Activated T-cell treated with anti-CD3 and anti-CD28 coated beads for 1 hour (primary cell): ENCODE data around the gene C17orf78.
"Not testable (repeated sequence)": the region's sequence is repeated elsewhere in the genome, so short reads cannot be mapped to it uniquely, and the experiment has no call there.

Experiments
- DNase-seq: peaks from one replicate; pipeline ENCODE4 v3.0.0-alpha.2; 2020; ENCODE audit warnings: low read depth

The C17orf78 gene

DNA sequence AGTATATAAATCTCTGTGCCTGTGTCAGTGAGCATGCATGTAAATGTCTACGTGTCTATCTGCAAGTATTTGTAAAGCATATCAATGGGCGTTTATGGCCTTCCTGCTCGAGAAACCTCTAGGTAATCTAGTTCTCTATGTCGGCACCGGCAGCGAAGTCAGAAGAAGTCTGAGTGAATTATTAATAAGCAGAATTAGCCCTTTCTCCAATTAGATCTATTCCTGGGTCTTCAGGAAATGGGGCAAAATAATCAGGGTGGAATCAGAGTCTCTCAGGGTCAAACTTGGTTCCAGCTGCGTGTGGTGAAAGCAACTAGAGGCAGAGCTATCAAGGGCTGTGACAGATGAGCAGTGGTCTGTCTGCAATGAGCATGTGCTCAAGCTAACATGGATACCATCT is at the start of gene C17orf78:
TSS of gene C17orf78 (plus strand) at position 280 of the 400 bp plus-strand sequence. CDS start at position 388, 108 bp downstream.
- no peak for DNase-seq

DNA sequence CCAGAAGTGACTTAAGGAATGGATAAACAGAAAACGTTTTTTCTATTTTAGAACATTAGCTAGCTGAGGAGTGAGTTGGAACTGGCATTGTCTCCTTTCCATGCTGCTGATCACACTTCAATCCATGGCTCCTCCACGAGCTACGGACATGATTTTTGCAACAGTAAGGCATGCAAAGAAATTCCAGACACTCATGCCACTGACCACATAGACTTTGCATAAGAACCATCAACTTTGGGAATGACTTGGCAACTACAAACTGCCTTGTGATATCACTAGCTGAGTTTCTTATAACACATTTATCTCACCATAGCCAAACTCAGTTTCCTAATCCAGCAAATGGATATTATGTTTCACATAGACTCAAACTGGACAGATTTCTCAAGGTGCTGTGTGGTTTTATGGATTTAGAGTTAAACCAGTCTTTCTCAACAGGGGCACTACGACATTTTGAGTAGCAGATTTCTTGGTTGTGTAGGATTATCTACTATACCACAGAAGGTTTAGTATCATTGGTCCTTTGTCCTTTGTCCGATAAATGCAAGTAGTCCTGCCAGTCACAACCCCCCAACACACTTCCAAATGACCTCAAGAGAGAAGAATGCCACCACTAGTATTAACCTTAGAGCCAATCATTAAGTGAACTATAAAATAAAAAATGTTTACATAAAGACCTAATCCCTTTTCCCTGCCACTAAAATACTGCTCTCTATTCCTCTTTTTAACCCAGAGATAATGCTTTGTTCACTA is 48.3 kb upstream of the C17orf78 start:
- DNase-seq = no peak

DNA sequence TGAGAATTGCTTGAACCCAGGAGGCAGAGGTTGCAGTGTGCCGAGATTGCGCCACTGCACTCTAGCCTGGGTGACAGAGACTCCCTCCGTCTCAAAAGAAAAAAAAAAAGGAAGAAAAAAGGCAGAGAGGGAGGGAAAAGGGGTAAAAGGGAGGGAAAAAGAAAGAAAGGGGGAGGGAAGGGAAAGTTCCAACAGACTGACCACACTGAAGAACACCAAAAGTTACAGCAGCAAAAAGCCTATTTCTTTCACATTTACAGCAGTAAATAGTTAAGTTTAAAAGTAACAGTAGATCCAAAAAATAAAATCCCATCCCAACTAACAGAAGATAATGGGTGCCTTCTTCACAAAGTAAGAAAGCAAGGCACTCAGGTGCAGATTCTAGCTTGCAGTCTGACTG is 36.9 kb upstream of the C17orf78 start:
- no peak for DNase-seq

DNA sequence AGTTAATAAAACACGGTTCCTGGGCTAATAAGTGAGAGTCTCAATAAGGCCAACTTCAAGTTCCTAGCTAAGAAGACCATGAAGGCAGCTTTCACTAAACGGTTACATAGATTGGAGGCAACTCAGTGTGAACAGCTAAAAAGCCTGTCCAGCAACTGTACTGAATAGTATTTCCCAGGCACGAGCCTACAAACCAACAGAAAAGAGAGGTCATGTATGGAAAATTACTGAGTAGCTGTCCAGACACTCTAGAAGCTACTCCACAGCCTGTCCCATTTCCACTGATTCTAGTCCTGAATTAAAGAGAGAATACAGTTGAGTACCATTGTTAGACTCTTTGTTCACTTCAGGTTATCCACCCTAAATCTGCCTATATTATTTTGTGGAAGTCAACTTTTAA is 36.5 kb upstream of the C17orf78 start:
- no peak for DNase-seq

DNA sequence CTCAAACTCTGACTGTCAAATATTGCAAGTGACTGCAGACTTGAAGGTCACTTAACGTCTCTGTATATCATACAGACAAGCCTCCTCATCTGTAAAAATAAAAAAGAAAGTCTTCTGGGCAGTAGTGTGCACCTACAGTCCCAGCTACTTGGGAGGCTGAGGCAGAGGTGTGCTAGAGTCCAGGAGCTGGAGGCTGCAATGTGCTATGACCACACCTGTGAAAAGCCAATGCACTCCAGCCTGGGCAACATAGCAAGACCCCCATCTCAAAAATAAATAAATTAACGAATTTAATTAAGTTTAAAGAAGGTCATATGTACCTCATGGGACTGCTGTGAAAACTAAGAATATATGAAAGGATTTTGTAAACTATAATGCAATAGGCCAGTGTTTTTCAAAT is 35.0 kb upstream of the C17orf78 start:
- DNase-seq = no peak

DNA sequence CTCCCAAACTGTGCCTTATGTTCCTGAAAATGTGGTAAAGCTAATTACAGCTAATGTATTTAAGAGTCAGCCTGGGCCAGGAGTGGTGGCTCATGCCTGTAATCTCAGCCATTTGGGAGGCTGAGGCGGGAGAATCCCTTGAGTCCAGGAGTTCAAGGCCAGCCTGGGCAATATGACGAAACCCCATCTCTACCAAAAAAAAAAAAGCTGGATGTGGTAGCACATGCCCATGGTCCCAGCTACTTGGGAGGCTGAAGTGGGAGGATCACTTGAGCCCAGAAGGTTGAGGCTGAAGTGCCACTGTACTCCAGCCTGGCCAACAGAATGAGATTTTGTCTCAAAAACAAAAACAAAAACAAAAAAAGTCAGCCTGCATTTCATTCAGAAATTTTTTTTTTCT is 33.2 kb upstream of the C17orf78 start:
- DNase-seq = no peak

DNA sequence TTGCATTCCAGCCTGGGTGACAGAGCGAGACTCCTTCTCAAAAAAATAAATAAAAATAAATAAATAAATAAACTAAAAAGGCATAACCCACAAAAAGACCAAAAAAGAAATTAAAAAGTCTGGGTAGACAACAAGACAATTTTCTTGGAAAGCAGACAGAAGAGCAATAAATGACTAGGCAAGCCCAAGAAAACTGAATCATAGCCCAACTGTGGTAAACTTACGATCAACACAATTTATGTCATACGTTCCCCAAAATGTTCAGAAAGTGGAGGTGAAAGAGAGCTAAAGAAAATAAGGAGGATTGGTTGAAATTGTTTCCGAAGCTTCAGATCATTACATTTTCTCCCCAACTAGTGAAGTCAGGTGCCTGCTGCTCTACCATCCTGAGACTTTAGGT is 31.3 kb upstream of the C17orf78 start:
- no peak for DNase-seq

DNA sequence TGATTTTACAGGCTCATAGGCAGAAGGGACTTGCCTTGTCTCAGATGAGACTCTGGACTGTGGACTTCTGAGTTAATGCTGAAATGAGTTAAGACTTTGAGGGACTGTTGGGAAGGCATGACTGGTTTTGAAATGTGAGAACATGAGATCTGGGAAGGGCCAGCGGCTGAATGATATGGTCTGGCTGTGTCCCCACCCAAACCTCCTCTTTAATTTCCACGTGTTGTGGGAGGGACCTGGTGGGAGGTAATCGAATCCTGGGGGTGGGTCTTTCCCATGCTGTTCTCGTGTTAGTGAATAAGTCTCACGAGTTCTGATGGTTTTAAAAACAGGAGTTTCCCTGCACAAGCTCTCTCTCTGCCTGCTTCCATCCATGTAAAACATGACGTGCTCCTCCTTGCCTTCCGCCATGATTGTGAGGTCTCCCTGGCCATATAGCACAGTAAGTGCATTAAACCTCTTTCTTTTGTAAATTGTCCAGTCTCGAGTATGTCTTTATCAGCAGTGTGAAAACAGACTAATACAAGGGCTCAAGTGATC is 28.9 kb upstream of the C17orf78 start:
- DNase-seq = not testable (repeated sequence)

DNA sequence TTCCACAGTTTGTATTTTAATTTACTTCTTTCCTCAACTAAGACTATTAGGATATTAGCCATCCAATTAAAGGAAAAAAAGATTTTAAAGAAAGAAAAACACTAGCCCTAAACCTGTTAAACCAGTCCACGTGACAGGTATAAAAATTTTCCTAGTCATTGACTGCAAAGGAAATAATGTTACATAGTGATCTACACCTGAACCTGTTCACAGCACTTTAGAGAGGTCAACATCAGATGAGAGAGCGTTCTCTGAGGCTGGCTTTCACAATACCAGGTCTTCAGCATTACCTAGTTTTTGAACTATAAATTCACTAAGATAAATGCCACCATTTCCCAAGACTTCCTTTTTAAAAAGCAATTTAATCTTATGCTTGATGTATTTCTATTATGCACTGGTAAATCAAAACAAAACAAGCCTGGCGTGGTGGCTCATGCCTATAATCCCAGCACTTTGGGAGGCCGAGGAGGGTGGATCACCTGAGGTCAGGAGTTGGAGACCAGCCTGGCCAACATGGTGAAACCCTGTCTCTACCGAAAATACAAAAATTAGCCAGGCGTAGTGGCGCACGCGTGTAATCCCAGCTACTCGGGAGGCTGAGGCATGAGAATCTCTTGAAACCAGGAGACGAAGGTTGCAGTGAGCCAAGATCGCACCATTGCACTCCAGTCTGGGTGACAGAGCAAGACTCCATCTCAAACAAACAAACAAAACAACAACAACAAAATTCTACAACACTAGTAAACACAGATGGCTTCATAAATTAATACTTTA is 18.8 kb upstream of the C17orf78 start:
- DNase-seq = not testable (repeated sequence)

DNA sequence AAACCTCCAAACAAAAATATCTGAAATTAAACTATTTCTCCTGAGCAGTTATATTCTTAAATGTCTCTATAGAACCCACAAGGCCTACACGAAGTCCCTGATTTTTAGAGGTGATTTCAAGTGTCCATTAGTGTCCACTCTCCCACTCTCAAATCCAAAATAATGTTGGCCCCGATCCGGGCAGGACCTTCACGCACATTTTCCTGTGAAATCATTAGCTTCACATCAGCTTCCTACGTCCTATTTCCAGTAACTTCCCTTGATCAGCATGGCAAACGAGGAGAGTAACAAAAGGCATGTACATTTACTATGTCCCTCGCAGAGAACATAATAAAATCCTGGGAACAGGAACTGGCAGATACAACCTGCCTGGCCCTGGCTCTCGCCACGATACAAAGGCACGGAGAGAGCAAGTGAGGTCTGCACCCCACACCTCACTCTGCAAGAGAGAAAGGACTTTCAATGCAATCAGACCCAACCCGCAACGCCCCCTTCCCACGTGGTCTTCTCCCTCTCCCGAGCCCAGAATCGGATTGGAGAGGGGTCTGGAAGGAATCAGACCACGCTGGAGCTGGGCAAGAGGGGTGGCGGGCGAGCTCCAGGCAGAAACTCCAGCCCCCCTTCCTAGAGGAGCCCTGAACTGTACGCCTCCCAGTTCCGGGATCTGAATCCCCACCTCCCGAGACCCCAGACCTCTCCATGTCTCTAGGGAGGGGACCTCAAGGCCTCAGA is 17.5 kb upstream of the C17orf78 start:
- DNase-seq = no peak

DNA sequence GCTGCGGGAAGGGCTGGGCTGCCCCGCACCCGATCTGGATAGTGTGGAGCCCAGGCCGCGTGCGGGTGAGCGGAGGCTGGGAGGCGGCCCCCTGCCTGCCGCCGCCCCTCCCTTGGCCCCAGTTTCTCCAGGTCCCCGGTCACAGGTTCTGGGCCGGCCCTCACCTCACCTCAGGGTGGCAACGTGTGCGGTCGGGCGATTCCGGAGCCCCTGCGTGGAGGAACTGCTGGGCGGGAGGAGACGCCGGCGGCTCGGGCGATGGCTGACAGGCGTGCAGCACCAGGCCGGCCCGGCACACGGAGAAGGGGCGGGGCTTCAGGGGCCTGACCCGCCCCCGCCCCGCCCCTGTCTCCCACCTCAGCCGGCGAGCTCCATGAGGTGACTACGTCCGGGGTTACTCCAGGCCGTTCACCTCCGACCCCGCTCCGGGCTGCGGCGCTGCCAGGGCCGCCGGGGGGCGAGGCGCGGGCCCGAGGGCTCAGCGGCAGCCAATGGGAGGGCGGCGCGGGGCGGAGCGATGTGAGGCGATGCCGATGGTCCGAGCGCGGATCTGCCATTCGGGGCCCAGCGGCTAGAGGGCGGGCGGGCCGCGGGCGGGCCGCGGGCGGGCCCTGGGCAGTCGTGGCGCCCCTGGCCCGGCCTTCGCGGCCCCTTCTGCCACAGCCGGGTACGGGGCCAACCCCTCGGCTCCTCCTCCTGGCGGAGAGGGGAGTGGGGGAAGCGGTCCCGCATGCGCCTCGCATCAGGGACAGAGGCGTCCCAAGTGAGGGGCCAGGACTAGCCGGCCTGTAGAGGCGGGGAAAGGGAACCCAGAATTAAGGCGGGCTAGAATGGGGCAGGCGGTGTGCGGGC is 16.7 kb upstream of the C17orf78 start:
- peak; percentile 71 for DNase-seq

DNA sequence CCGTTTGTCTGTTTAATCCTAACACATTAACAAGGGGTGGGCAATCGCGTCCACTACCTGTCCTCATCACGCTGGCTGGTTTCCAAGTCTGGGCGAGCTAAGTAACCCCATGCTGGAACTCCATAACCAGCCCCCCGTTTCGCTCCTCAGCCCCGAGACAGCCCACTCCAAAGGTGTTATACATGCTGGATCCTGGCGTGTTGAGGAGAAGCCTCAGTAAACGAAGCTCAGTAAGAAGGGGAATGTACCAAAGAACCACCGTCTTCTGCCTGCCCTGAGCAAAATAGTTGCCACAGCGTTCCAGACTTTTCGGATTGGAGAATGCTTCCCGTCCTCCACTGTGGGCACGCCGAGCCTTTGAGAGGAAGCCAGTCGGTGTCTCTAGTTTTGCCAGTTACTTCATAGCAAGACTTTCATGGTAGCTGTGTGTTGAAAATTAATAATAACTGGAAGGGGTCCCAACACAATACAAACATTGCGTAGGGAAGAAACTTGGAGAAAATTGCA is 16.1 kb upstream of the C17orf78 start:
- peak; percentile 2 for DNase-seq

DNA sequence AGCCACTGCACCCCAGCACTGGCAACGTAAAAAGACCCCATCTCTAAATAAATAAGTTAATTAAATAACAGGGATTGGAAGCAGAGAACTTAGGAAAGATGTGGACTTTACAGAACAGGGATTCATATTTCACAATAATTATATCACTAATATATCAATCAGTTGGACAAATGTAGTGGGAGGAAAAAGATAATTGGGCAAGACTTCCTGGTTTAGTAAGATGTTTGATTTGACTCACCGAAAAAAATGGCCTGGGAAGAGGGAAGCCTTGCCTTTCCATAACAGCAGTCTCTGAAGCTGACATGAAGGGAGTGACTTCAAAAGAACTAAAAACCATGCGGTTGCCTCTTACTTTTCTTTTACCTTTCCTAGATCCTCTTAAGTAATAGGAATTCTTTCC is 15.2 kb upstream of the C17orf78 start:
- no peak for DNase-seq

DNA sequence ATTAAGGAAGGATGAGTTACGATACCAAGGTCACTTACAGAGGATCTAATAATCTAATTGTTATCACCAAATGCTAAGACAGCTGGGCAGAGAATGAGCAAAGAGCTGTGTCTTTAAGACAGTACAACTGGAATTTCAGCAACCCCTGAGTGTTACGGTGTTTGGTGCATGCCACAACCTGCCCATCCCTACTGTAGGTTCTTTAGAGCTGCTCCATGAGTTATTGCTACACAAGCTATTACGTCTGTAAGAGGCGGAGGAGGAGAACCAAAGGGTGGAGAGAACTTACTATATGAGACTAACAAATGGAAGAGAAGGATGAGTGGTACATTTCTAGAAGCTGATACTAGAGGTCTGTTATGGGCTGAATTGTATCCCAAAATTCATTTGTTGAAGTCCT is 14.2 kb upstream of the C17orf78 start:
- DNase-seq = no peak

DNA sequence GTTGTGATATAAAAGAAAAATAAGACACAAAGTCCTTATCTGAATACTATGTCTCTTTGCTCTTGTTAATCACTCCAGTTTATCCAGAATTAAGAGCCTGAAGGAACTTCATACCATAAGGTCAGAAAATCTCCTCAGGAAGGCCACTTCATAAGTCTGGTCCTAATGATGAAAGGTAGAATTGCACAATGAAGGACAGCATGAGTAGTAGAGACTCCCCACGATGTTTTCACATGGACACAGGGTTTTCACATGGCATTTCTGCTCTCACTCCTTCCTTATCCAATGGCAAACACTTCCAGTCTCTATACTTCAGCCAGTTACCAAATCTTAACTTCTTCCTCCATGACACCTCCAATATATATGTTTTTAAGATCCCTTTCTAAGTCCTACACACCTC is 10.2 kb upstream of the C17orf78 start:
- DNase-seq = no peak

DNA sequence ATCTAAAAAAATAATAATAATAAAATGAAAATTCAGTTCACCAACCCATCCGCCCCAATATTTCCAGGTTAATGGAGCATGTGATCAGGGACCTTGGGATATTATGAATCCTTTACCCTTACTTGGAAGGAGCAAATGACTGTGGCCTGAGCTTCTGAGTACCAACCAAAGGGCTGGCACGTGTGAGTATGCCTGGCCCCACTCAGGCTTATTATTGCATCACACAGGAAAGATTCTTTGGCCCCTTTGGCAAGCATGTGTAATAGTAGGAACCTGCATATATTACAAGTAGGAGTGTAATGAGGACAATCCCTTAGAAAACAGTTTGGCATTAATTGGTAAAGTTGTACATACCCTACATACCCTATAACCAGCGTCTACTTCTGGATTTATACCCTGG is 7.2 kb upstream of the C17orf78 start:
- DNase-seq = no peak

DNA sequence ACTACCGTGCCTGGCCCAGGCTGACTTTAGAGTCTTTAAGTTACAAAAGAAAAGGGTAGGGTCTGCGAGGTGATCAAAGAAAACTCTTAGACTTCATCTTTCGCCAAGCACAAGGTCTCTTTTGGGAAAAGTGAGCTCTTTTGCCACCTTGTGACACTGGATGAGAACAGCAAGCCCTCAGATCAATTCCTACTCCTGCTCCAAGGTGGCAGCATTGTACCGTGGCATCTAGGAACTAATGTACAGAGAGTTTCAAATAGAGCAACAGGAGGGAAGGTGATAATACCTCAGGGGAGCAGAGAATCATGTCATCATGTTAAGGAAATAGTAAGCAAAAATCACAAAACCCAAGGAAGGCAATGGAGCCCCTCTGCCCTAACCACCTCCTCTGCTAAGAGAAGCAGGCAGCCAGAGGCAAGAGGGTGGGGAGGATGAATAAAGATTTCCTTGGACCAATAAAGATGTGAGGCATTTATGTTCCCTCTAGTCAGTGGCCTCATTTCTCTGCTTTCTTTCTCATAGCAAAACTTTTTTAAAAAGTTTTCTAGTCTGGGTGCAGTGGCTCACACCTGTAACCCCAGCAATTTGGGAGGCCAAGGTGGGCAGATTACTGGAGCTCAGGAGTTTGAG is 2.1 kb upstream of the C17orf78 start:
- peak; percentile 26 for DNase-seq

DNA sequence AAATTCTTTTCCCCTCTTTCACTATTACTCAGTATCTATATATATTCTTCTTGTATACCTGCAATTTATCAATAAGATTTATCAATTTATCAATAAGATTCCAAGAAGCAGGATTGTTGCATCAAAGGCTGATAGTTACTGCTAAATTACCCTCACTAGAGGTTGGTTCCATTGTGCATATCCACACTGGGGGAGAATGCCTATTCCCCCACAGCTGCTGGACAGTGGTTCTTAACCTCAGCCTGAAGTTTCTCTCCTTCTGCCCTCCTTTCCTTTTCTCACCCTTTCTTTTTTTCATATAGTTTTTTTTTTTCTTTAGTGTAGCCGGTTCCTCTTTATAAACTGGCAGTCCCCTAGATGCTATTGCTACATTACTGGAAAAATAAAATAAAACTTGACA is 6.3 kb downstream of the C17orf78 start:
- no peak for DNase-seq

DNA sequence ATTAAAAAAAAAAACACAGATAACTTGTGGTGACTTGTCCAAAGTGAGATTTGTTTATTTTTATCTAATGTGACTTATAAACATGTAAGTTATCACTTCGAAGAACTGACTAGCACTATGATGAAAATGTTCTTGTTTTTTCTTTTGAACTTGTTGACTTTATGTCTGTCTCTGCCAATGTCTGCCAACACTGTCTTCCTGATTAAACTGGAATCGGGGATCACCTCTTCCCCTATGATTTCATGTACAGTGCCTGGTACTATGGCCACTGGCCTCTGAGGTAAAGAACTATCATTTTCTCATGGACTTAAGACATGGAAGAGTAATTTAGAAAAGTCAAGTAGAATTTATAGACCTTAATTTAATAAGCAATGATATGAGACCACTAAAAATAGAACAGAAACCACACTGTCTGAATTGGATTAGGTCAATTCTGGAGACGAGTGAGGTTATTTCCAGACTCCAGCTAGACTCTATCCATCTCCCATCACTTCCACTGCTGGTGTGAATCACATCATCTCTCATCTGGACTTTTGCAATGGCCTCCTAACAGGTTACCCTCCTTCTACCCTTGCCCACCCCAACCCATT is 8.9 kb downstream of the C17orf78 start:
- DNase-seq = no peak

DNA sequence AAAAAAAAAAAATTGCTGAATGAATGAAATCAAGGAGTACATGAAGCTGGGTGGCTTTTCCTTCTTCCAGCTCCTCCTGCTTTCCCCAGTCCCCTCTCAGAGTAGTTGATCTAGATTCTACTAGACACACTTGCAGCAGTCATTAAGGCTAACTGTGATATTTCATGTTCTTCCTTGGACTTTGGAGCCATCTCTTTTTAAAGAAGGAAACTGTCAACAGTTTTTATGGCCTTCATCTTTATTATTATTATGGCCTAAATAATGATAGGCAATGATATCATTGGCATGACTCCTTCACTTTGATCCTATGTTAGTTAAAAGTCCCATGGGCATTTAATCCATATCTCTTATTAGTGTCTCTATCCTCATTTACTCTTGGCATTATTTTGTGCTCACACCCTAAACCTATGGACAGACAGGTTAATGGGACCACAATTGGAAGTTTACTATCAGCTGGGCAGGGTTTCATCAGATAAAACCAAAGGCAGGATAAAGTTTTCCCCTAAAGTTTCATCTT is 9.7 kb downstream of the C17orf78 start:
- no peak for DNase-seq
